ENCODE results near the gene PKP4.

GRCh38 chr2:158664987-158665386 is 208.2 kb downstream of the PKP4 start:
- TF ChIP-seq TAF1 (IDR thresholded peaks at IDR 0.05; ENCODE audit: borderline replicate concordance, insufficient read depth, low read length): no peak
- no peak for TF ChIP-seq POLR2AphosphoS5 (IDR thresholded peaks at IDR 0.05; ENCODE audit: low read depth, low read length)
- TF ChIP-seq, protein P1, sequence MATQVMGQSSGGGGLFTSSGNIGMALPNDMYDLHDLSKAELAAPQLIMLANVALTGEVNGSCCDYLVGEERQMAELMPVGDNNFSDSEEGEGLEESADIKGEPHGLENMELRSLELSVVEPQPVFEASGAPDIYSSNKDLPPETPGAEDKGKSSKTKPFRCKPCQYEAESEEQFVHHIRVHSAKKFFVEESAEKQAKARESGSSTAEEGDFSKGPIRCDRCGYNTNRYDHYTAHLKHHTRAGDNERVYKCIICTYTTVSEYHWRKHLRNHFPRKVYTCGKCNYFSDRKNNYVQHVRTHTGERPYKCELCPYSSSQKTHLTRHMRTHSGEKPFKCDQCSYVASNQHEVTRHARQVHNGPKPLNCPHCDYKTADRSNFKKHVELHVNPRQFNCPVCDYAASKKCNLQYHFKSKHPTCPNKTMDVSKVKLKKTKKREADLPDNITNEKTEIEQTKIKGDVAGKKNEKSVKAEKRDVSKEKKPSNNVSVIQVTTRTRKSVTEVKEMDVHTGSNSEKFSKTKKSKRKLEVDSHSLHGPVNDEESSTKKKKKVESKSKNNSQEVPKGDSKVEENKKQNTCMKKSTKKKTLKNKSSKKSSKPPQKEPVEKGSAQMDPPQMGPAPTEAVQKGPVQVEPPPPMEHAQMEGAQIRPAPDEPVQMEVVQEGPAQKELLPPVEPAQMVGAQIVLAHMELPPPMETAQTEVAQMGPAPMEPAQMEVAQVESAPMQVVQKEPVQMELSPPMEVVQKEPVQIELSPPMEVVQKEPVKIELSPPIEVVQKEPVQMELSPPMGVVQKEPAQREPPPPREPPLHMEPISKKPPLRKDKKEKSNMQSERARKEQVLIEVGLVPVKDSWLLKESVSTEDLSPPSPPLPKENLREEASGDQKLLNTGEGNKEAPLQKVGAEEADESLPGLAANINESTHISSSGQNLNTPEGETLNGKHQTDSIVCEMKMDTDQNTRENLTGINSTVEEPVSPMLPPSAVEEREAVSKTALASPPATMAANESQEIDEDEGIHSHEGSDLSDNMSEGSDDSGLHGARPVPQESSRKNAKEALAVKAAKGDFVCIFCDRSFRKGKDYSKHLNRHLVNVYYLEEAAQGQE (IDR thresholded peaks at IDR 0.05; ENCODE audit: insufficient read depth in 1 of 2, low read depth in 2 of 2, low read length in 2 of 2): no peak
